HG03280 (cell line): ENCODE results near the gene SLC15A3.
"Not testable (repeated sequence)": the region's sequence is repeated elsewhere in the genome, so short reads cannot be mapped to it uniquely, and the experiment has no call there.

Experiments
- ATAC-seq: cut with Tn5 transposase; IDR thresholded peaks from one replicate; pipeline ENCODE4 v1.9.1; 2021; ENCODE audit warnings: mild to moderate bottlenecking, moderate library complexity; ENCODE audit not compliant: unreplicated experiment

The SLC15A3 gene

GRCh38 chr11:60977224-60977623 is 25.2 kb upstream of the SLC15A3 start:
- ATAC-seq, result no peak

- no peak for ATAC-seq
Measured at GRCh38 chr11:60974726-60975125, 22.8 kb upstream of the SLC15A3 start.

- ATAC-seq, result not testable (repeated sequence)
Measured at GRCh38 chr11:60974316-60974715, 22.3 kb upstream of the SLC15A3 start.

GRCh38 chr11:60973699-60974098 is 21.7 kb upstream of the SLC15A3 start:
- no peak for ATAC-seq

- ATAC-seq, result no peak
Measured at GRCh38 chr11:60972182-60973030, 20.4 kb upstream of the SLC15A3 start.

GRCh38 chr11:60971520-60971919 is 19.5 kb upstream of the SLC15A3 start, which contains the start of gene CD6:
CD6 (plus strand) TSS chr11:60971680; CDS start chr11:60971866, 186 bp downstream.
- ATAC-seq, result no peak

GRCh38 chr11:60970890-60971289 is 18.9 kb upstream of the SLC15A3 start:
- no peak for ATAC-seq

- peak; percentile 71 for ATAC-seq
Measured at GRCh38 chr11:60970369-60970774, 18.4 kb upstream of the SLC15A3 start.

GRCh38 chr11:60968223-60968622 is 16.2 kb upstream of the SLC15A3 start:
- no peak for ATAC-seq

GRCh38 chr11:60966890-60967289 is 14.9 kb upstream of the SLC15A3 start:
- ATAC-seq, result no peak

GRCh38 chr11:60964801-60965200 is 12.8 kb upstream of the SLC15A3 start:
- no peak for ATAC-seq

GRCh38 chr11:60960405-60960804 is 8.4 kb upstream of the SLC15A3 start:
- no peak for ATAC-seq

GRCh38 chr11:60959431-60959830 is 7.5 kb upstream of the SLC15A3 start:
- no peak for ATAC-seq

- ATAC-seq, result no peak
Measured at GRCh38 chr11:60957188-60957587, 5.2 kb upstream of the SLC15A3 start.

GRCh38 chr11:60955571-60955970 is 3.6 kb upstream of the SLC15A3 start:
- no peak for ATAC-seq

GRCh38 chr11:60954421-60954820 is 2.4 kb upstream of the SLC15A3 start:
- no peak for ATAC-seq

- ATAC-seq, result no peak
Measured at GRCh38 chr11:60953781-60954180, 1.8 kb upstream of the SLC15A3 start.

GRCh38 chr11:60952742-60953170 is 780 bp upstream of the SLC15A3 start:
- no peak for ATAC-seq

- no peak for ATAC-seq
Measured at GRCh38 chr11:60951606-60951903, 421 bp downstream of the SLC15A3 start.

GRCh38 chr11:60950933-60951605 is 907 bp downstream of the SLC15A3 start:
- ATAC-seq, result no peak

- ATAC-seq, result no peak
Measured at GRCh38 chr11:60950024-60950423, 2.0 kb downstream of the SLC15A3 start.

GRCh38 chr11:60948250-60948649 is 3.7 kb downstream of the SLC15A3 start:
- ATAC-seq, result no peak
